Measurements from ENCODE around the gene MAPKAPK2. TPM values are rescaled to one million over a fixed set of nuclear protein-coding genes. Genes with fewer than 3 reads are reported as not detected.

MAPKAPK2 gene
- total RNA-seq, 2 donors from 2014 or later, result 104 to 115 TPM

DNA sequence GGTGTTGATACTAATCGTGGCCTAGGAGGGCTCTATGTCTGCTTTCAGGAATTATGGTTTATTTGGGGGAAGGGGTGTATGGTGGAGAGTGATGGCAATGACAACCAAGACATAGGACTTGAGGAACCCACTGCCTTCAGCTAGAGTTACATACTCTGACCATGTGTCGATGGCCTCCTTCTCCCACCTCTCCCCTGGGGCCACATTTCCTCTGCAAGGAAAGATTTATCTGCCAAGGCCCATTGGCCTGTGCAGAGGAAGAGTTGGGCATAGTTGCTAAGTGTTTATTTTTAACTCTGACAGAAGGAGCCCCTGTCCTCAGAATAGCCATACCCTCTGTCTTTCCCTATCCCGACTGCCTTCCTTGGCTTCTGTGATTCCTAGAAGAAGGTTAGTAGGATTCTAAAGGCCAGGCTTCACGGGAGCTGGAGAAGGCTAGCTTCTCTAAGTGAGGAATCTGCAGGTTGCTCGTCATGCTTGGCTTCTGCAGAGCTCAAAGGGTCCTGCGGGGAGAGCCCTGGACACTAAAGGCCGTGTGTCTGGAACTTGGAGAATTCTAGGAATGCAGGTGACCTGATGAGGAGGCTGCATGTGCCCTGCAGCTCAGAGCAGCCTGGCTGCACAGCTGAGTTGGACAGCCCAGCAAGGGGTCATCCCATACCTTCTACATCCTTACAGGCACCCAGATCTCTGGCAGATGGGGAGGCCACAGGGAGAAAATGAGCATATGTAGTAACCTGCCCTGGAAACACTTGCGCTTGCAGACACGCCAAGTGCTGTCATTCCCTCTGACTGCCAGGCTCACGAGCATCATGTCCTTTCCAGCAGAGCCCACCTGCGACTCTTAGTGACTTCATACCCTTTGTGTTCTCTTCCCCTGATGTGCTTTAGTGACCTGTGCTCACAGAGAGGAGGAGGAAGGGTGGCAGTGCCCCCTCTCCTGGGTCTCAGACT lies 9.7 kb downstream of the MAPKAPK2 start:
- no peaks in the 10 kb centered on the region for H3K9me3 Mint-ChIP-seq
- peak overlapping the region; percentile 64 to 67 for H3K27ac Mint-ChIP-seq
- no peaks in the 10 kb centered on the region for H3K27me3 Mint-ChIP-seq
- H3K4me3 Mint-ChIP-seq, result no peak overlapping the region
- no peak for DNase-seq (ENCODE audit: low spot score)
- H3K36me3 Mint-ChIP-seq, result no peaks in the 10 kb centered on the region
- ATAC-seq, result no peak
- peaks cover 84 to 85% of the 10 kb centered on the region in 2 donors for H3K4me1 Mint-ChIP-seq (ENCODE audit: low read depth in 2 of 2)

DNA sequence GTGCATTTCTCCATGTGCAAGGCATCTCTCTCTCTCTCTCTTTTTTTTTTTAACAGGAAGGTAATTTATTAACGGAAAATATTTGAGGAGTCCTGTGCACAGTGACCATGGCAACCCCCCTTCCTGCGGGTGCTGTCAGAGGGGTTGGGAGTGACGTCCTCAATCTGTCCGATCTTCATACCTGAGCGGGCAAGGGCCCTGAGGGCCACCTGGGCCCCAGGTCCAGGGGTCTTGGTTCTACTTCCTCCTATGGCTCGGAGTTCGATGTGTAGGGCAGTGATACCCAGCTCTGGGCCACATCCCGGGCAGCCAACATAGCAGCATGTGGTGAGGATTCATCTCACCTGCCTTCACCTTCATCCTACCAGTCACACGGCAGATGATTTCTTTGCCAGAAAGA lies 11.0 kb downstream of the MAPKAPK2 start:
- Mint-ChIP-seq H3K27me3 (no peaks in the 10 kb centered on the region), H3K4me1 (ENCODE audit: low read depth in 2 of 2) (peaks cover 85 to 87% of the 10 kb centered on the region in 2 donors), H3K27ac (peak overlapping the region; percentile 31 to 42), H3K4me3 (no peak overlapping the region), H3K9me3 (no peaks in the 10 kb centered on the region), H3K36me3 (no peaks in the 10 kb centered on the region)
- DNase-seq (ENCODE audit: low spot score) (no peak), ATAC-seq (no peak)

DNA sequence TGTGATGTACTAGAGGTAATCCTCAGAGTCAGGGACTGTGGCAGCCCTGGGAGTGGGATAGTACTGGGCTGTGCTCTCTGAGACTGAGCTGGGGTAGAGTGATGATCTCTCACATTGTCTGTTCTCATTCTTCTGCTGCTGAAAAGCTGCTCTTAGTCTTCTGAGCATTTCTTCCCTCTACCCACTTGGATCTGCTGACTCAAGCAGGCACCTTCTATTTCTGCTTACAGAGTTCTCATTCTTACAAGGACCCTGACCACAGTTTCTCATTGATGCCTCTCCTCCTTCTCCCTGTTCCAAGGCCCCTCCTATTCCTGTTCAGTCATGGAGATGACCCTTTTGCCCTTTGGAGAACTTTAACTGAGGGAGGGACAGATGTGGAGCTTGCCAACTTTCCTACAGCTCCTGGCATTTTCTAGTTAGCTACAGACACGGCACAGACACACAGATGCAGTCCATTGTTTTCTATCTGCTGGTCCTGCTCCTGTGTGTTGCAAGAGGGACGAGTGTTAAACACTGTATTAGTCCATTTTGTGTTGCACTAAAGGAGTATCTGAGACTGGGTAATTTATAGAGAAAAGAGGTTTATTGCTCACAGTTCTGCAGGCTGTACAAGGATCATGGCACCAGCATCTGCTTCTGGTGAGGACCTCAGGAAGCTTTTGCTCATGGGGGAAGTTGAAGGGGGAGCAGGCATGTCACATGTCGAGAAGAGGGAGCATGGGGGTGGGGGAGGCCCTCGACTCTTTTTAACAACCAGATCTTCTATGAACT lies 12.3 kb downstream of the MAPKAPK2 start:
- no peaks in the 10 kb centered on the region for H3K36me3 Mint-ChIP-seq
- H3K4me1 Mint-ChIP-seq (ENCODE audit: low read depth in 2 of 2), result peaks cover 82 to 84% of the 10 kb centered on the region in 2 donors
- H3K27ac Mint-ChIP-seq, result peak overlapping the region; percentile 31 to 83
- H3K9me3 Mint-ChIP-seq, result no peaks in the 10 kb centered on the region
- ATAC-seq, result no peak
- DNase-seq (ENCODE audit: low spot score), result no peak
- H3K27me3 Mint-ChIP-seq, result no peaks in the 10 kb centered on the region
- peak overlapping the region; percentile 1 for H3K4me3 Mint-ChIP-seq

DNA sequence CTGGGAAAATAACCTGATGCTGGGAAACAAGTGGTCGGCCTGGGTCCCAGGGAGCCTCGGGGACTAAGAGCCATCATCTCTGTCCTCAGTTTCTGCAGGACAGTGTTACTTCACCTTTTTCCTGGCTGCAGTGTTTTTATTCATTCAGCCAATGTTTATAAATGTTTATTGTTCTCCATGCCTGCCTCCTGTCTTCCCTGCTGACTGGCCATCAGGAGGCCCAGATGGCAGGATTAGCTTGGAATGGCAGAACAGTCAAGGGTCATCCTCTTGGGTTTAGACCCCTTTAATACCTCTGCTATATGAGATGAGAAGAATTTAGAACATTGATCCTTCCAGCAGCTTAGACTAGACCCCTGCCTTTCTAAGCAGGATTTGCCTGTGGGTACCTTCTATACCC lies 13.3 kb downstream of the MAPKAPK2 start:
- no peaks in the 10 kb centered on the region for H3K36me3 Mint-ChIP-seq
- ATAC-seq (no peak), DNase-seq (ENCODE audit: low spot score) (no peak)
- no peaks in the 10 kb centered on the region for H3K27me3 Mint-ChIP-seq
- H3K27ac Mint-ChIP-seq, result peak overlapping the region; percentile 83 to 86
- peaks cover 82 to 84% of the 10 kb centered on the region in 2 donors for H3K4me1 Mint-ChIP-seq (ENCODE audit: low read depth in 2 of 2)
- H3K9me3 Mint-ChIP-seq, result no peaks in the 10 kb centered on the region
- no peak overlapping the region for H3K4me3 Mint-ChIP-seq

GRCh38 chr1:206699000-206699586 lies 14.4 kb downstream of the MAPKAPK2 start:
- H3K9me3 Mint-ChIP-seq, result no peaks in the 10 kb centered on the region
- DNase-seq (ENCODE audit: low spot score) (no peak), ATAC-seq (no peak)
- H3K27me3 Mint-ChIP-seq, result no peaks in the 10 kb centered on the region
- no peaks in the 10 kb centered on the region for H3K36me3 Mint-ChIP-seq
- peaks cover 82 to 84% of the 10 kb centered on the region in 2 donors for H3K4me1 Mint-ChIP-seq (ENCODE audit: low read depth in 2 of 2)
- peak overlapping the region; percentile 86 for H3K27ac Mint-ChIP-seq
- H3K4me3 Mint-ChIP-seq, result peak overlapping the region; percentile 69

DNA sequence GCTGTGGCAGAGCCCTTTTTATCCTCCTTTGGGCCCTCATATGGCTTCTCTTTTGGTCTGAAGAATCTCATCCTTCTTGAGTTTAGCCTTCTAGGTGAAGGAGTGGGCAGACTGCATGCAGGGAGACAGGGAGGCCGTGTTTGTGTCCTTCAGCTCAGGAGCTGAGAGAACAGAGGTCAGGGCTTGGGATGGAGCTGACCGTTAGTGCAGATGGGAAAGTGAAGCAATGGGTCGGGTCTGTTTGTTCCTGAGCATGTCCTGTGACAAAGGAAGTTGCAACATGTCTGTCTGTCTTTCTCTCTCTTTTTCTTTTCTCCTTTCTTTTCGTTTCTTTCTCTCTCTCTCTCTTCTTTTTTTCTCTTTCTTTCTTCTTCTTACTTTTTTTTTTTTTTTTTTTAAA lies 14.9 kb downstream of the MAPKAPK2 start:
- Mint-ChIP-seq H3K36me3 (no peaks in the 10 kb centered on the region), H3K4me3 (peak overlapping the region; percentile 69), H3K9me3 (no peaks in the 10 kb centered on the region), H3K27ac (peak overlapping the region; percentile 86), H3K27me3 (no peaks in the 10 kb centered on the region), H3K4me1 (ENCODE audit: low read depth in 2 of 2) (peaks cover 86 to 87% of the 10 kb centered on the region in 2 donors)
- no peak for DNase-seq (ENCODE audit: low spot score)
- peak in 1 of 2 donors; percentile 21 for ATAC-seq

- H3K36me3 Mint-ChIP-seq, result no peaks in the 10 kb centered on the region
- no peak for ATAC-seq
- peak overlapping the region; percentile 69 for H3K4me3 Mint-ChIP-seq
- peak overlapping the region; percentile 86 for H3K27ac Mint-ChIP-seq
- H3K9me3 Mint-ChIP-seq, result no peaks in the 10 kb centered on the region
- DNase-seq (ENCODE audit: low spot score), result no peak
- peaks cover 87 to 88% of the 10 kb centered on the region in 2 donors for H3K4me1 Mint-ChIP-seq (ENCODE audit: low read depth in 2 of 2)
- no peaks in the 10 kb centered on the region for H3K27me3 Mint-ChIP-seq
Observed at GRCh38 chr1:206700445-206701036, 15.8 kb downstream of the MAPKAPK2 start.

DNA sequence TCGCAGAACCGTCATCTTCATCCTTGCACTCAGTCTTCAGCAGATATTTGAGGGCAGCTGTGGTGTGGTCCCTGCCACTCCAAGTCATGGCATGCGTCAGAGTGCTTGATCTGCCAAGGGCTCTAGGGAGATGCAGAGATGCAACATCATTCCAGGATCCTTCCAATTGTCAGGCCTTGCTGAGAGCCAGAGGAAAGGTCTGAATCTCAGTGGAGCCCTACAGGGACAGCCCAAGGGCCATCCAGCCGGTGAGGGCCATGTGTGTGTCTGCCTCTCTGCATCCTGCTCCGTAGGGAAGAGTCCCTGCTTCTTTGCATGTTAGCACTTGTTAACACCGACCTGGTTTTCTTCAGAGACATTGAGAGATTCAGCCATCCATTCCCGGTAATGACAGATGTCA lies 17.6 kb downstream of the MAPKAPK2 start:
- no peaks in the 10 kb centered on the region for H3K27me3 Mint-ChIP-seq
- no peak overlapping the region for H3K4me3 Mint-ChIP-seq
- no peaks in the 10 kb centered on the region for H3K36me3 Mint-ChIP-seq
- H3K9me3 Mint-ChIP-seq, result no peaks in the 10 kb centered on the region
- peak overlapping the region; percentile 76 to 86 for H3K27ac Mint-ChIP-seq
- DNase-seq (ENCODE audit: low spot score) (no peak), ATAC-seq (no peak)
- peaks cover 77 to 82% of the 10 kb centered on the region in 2 donors for H3K4me1 Mint-ChIP-seq (ENCODE audit: low read depth in 2 of 2)

DNA sequence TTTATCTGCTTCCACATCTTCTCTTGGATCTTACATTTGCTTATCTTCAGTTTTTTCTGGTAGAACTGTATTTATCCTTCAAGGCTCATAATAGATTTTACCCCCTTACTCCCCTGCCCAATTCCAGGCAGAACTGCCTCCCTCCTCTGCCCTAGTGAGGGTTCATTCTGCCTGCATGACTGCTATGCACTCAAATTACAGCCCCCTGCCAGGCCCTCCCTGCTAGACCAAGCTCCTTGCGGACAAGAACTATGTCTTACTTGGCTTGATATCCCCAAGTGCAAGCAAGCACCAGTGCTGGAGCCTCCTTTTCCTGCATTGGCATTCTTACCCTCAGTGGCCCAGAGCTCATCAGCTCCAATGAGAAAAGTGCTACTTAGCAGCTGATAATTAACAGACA lies 18.1 kb downstream of the MAPKAPK2 start:
- Mint-ChIP-seq H3K9me3 (no peaks in the 10 kb centered on the region), H3K36me3 (no peaks in the 10 kb centered on the region), H3K27ac (peak overlapping the region; percentile 76 to 86), H3K27me3 (no peaks in the 10 kb centered on the region), H3K4me3 (peak overlapping the region; percentile 73), H3K4me1 (ENCODE audit: low read depth in 2 of 2) (peaks cover 77 to 83% of the 10 kb centered on the region in 2 donors)
- no peak for ATAC-seq
- DNase-seq (ENCODE audit: low spot score), result peak; percentile 53

- no peaks in the 10 kb centered on the region for H3K9me3 Mint-ChIP-seq
- no peaks in the 10 kb centered on the region for H3K27me3 Mint-ChIP-seq
- peak; percentile 79 for DNase-seq (ENCODE audit: low spot score)
- peak; percentile 88 to 90 for ATAC-seq
- H3K27ac Mint-ChIP-seq, result peak overlapping the region; percentile 76 to 86
- H3K4me3 Mint-ChIP-seq, result peak overlapping the region; percentile 73
- peaks cover 84 to 88% of the 10 kb centered on the region in 2 donors for H3K4me1 Mint-ChIP-seq (ENCODE audit: low read depth in 2 of 2)
- H3K36me3 Mint-ChIP-seq, result no peaks in the 10 kb centered on the region
Observed at GRCh38 chr1:206703661-206704060, 19.0 kb downstream of the MAPKAPK2 start.

DNA sequence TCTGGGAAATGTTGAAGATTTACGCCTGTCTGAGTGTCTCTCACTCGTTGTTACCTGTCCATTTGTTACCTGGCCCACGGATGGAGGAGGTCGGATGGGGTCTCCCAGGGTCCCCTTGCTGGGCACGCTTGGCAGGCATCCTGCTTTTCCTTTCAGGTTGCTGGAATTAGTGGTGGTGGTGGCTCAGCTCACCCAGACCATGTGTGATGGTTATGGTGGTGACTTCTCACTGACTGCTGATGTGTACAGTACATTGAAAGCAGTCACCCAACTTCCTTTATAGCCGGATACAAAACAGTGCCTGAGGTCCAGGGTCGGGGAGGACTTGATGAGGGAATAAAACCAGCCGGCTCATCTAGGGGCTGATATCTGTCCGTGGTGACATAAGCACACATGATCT lies 19.5 kb downstream of the MAPKAPK2 start:
- Mint-ChIP-seq H3K36me3 (no peaks in the 10 kb centered on the region), H3K27me3 (no peaks in the 10 kb centered on the region), H3K9me3 (no peaks in the 10 kb centered on the region), H3K4me1 (ENCODE audit: low read depth in 2 of 2) (peaks cover 84 to 89% of the 10 kb centered on the region in 2 donors), H3K27ac (peak overlapping the region; percentile 76 to 86), H3K4me3 (peak overlapping the region; percentile 73)
- ATAC-seq (peak; percentile 70 to 80), DNase-seq (ENCODE audit: low spot score) (peak; percentile 60)

GRCh38 chr1:206705191-206705590 lies 20.5 kb downstream of the MAPKAPK2 start:
- ATAC-seq, result no peak
- H3K9me3 Mint-ChIP-seq, result no peaks in the 10 kb centered on the region
- H3K27ac Mint-ChIP-seq, result peak overlapping the region; percentile 76 to 86
- H3K36me3 Mint-ChIP-seq, result no peaks in the 10 kb centered on the region
- H3K27me3 Mint-ChIP-seq, result no peaks in the 10 kb centered on the region
- peaks cover 84 to 85% of the 10 kb centered on the region in 2 donors for H3K4me1 Mint-ChIP-seq (ENCODE audit: low read depth in 2 of 2)
- peak; percentile 20 for DNase-seq (ENCODE audit: low spot score)
- peak overlapping the region; percentile 73 for H3K4me3 Mint-ChIP-seq

DNA sequence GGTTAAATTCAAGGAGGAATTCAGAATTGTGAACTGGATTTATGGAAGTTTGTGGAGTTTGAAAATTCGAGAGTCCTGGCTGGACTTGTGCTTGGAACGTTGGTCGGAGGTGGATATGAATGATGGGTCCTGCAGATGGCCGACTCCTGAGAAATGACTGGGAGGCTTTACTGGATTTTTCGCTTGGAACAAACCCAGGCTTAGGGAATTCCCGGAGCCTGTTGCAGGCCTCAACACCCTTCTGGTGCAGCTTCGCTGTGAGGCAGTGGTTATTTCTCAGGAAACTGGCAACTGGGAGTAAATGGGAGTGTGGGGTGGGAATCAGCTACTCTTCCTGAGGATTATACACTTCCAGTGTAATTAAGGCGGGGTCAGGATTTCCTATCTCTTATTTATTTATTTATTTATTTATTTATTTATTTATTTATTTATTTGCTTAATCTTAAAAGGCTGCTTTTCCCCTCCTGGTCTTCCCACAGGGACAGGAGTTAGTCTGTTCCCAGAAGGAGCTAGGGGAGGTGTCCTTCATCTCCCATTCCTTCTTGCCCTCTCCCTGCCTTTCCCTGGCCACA lies 21.1 kb downstream of the MAPKAPK2 start:
- peak overlapping the region; percentile 76 to 86 for H3K27ac Mint-ChIP-seq
- H3K4me3 Mint-ChIP-seq, result peak overlapping the region; percentile 73
- no peaks in the 10 kb centered on the region for H3K36me3 Mint-ChIP-seq
- DNase-seq (ENCODE audit: low spot score) (no peak), ATAC-seq (no peak)
- H3K9me3 Mint-ChIP-seq, result no peaks in the 10 kb centered on the region
- peaks cover 83 to 84% of the 10 kb centered on the region in 2 donors for H3K4me1 Mint-ChIP-seq (ENCODE audit: low read depth in 2 of 2)
- H3K27me3 Mint-ChIP-seq, result no peaks in the 10 kb centered on the region

Data from natural killer cell treated with Interleukin-12 subunit alpha and Interleukin-12 subunit beta and Interleukin-15 and Interleukin-18, amount 100 ng/mL, for 72 hours (primary cell).